ENCODE data around the gene PGS1.

DNA sequence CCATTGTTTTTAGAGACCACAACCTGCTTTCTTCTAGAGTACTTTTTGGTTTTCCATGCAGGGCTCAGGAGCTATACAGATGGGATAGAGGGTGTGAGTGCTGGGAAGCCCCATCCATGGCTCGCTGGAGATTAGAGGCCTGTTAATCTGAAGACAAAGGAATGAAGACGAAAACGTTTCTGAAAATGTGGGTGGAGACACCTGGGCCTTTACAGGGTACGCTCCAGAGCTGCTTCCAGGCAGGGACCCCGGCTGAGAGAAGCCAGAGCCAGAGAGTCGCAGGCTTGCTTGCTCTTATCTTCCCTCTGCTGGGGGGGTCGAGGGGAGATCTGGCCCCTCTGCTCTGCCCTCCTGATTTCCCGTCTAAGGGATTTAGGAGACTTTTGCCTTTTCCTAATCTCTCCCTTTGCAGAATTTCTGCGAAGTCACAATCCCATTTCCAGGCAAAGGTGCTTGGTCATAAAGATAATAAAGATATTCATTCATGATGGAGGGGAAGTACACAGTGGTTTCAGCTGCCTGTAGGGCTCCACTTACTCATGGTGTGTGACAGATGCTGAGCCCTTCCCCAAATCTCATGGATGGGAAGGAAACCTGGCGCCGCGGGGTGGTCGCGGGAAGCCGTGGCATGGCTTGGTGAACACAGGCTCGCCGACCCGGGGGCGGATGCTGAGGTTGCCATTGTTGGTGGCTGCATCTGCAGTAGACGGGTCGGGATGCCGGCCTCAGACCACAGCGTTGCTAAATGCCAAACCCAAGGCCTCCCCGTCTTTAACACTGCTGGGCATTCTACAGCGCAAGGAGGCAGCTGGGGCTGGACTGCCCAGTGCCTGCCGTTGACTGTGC lies 13.8 kb upstream of the PGS1 start:
- TF ChIP-seq, protein P1, sequence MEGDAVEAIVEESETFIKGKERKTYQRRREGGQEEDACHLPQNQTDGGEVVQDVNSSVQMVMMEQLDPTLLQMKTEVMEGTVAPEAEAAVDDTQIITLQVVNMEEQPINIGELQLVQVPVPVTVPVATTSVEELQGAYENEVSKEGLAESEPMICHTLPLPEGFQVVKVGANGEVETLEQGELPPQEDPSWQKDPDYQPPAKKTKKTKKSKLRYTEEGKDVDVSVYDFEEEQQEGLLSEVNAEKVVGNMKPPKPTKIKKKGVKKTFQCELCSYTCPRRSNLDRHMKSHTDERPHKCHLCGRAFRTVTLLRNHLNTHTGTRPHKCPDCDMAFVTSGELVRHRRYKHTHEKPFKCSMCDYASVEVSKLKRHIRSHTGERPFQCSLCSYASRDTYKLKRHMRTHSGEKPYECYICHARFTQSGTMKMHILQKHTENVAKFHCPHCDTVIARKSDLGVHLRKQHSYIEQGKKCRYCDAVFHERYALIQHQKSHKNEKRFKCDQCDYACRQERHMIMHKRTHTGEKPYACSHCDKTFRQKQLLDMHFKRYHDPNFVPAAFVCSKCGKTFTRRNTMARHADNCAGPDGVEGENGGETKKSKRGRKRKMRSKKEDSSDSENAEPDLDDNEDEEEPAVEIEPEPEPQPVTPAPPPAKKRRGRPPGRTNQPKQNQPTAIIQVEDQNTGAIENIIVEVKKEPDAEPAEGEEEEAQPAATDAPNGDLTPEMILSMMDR (IDR thresholded peaks at IDR 0.05), result no peak
- no peak for TF ChIP-seq POLR2A (IDR thresholded peaks at IDR 0.05)
